GM19240 (cell line): ENCODE data around the gene TMEM143.

ENCODE experiments used
- DNase-seq: peaks from one replicate; pipeline ENCODE4 v3.0.0; 2011; ENCODE audit warnings: low spot score; ENCODE audit not compliant: insufficient read length

The TMEM143 gene

GRCh38 chr19:48361912-48362311, 1.8 kb downstream of the TMEM143 start:
- DNase-seq = no peak

- no peak for DNase-seq
Observed at GRCh38 chr19:48359123-48359522, 4.6 kb downstream of the TMEM143 start.

- DNase-seq = no peak
Observed at GRCh38 chr19:48355365-48355954, 8.3 kb downstream of the TMEM143 start.

GRCh38 chr19:48354332-48354992, 9.3 kb downstream of the TMEM143 start:
- DNase-seq = no peak

GRCh38 chr19:48353677-48354076, 10.1 kb downstream of the TMEM143 start:
- DNase-seq = no peak

GRCh38 chr19:48351341-48351752, 12.4 kb downstream of the TMEM143 start:
- DNase-seq = peak; percentile 75

- no peak for DNase-seq
Observed at GRCh38 chr19:48350856-48351255, 12.9 kb downstream of the TMEM143 start.

GRCh38 chr19:48348737-48349136, 15.0 kb downstream of the TMEM143 start:
- no peak for DNase-seq

- DNase-seq = no peak
Observed at GRCh38 chr19:48348045-48348444, 15.7 kb downstream of the TMEM143 start.

GRCh38 chr19:48346191-48346590, 17.5 kb downstream of the TMEM143 start:
- DNase-seq = no peak

- DNase-seq = no peak
Observed at GRCh38 chr19:48344892-48345291, 18.8 kb downstream of the TMEM143 start.

GRCh38 chr19:48342841-48343540, 20.7 kb downstream of the TMEM143 start:
- no peak for DNase-seq

- no peak for DNase-seq
Observed at GRCh38 chr19:48342414-48342738, 21.4 kb downstream of the TMEM143 start.

- no peak for DNase-seq
Observed at GRCh38 chr19:48341515-48342413, 22.0 kb downstream of the TMEM143 start.

- DNase-seq = no peak
Observed at GRCh38 chr19:48340995-48341394, 22.7 kb downstream of the TMEM143 start.

- no peak for DNase-seq
Observed at GRCh38 chr19:48338802-48339503, 24.8 kb downstream of the TMEM143 start.

- DNase-seq = no peak
Observed at GRCh38 chr19:48338253-48338755, 25.4 kb downstream of the TMEM143 start.

- peak; percentile 91 for DNase-seq
Observed at GRCh38 chr19:48333467-48334384, 30.0 kb downstream of the TMEM143 start.

- DNase-seq = peak; percentile 72
Observed at GRCh38 chr19:48332662-48333466, 30.9 kb downstream of the TMEM143 start.
